ENCODE data around the gene KRTAP10-10.

DNA sequence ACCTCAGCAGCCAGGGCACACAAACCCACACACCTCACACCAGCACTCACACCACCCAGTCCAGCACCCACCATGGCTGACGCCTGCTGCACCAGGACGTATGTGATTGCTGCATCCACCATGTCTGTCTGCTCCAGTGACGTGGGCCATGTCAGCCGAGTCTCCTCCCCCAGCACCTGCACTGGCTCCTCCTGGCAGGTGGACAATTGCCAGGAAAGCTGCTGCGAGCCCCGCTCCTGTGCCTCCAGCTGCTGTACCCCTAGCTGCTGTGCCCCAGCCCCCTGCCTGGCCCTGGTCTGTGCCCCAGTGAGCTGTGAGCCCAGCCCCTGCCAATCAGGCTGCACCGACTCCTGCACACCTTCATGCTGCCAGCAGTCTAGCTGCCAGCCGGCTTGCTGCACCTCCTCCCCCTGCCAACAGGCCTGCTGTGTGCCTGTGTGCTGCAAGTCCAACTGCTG, 25.1 kb upstream of the KRTAP10-10 start, which contains the start of gene KRTAP10-8:
- TF ChIP-seq, protein P1, sequence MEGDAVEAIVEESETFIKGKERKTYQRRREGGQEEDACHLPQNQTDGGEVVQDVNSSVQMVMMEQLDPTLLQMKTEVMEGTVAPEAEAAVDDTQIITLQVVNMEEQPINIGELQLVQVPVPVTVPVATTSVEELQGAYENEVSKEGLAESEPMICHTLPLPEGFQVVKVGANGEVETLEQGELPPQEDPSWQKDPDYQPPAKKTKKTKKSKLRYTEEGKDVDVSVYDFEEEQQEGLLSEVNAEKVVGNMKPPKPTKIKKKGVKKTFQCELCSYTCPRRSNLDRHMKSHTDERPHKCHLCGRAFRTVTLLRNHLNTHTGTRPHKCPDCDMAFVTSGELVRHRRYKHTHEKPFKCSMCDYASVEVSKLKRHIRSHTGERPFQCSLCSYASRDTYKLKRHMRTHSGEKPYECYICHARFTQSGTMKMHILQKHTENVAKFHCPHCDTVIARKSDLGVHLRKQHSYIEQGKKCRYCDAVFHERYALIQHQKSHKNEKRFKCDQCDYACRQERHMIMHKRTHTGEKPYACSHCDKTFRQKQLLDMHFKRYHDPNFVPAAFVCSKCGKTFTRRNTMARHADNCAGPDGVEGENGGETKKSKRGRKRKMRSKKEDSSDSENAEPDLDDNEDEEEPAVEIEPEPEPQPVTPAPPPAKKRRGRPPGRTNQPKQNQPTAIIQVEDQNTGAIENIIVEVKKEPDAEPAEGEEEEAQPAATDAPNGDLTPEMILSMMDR (IDR thresholded peaks at IDR 0.05 in 8 of 11, conservative IDR thresholded peaks at IDR 0.05 in 3 of 11) = no peak
- TF ChIP-seq POLR2A (IDR thresholded peaks at IDR 0.05) = no peak
